Inferior parietal cortex (tissue), 1 donor: ENCODE measurements around the gene DNM2.
"Not testable (repeated sequence)": the region's sequence is repeated elsewhere in the genome, so short reads cannot be mapped to it uniquely, and the experiment has no call there.

Experiments used
- DNase-seq: peaks from one replicate; pipeline ENCODE4 v3.0.0-alpha.2; 2016; ENCODE audit errors: extremely low spot score

DNM2 gene

GRCh38 chr19:10836479-10837330 lies 118.8 kb downstream of the DNM2 start:
- no peak for DNase-seq

GRCh38 chr19:10837649-10838048 lies 119.8 kb downstream of the DNM2 start:
- not testable (repeated sequence) for DNase-seq

- DNase-seq = no peak
Measured at GRCh38 chr19:10838377-10838776, 120.5 kb downstream of the DNM2 start.

GRCh38 chr19:10839114-10840050 lies 121.5 kb downstream of the DNM2 start:
- DNase-seq = no peak

- DNase-seq = no peak
Measured at GRCh38 chr19:10842788-10843187, 124.9 kb downstream of the DNM2 start.

GRCh38 chr19:10846500-10847202 lies 128.8 kb downstream of the DNM2 start:
- no peak for DNase-seq

GRCh38 chr19:10848230-10848856 lies 130.5 kb downstream of the DNM2 start, which contains the start of gene C19orf38:
Gene C19orf38, plus strand, starts transcription at chr19:10848415. Its CDS starts 94 bp downstream, at chr19:10848509.
- DNase-seq = no peak

- no peak for DNase-seq
Measured at GRCh38 chr19:10850631-10851030, 132.8 kb downstream of the DNM2 start.

GRCh38 chr19:10852098-10852800 lies 134.4 kb downstream of the DNM2 start:
- DNase-seq = no peak

- no peak for DNase-seq
Measured at GRCh38 chr19:10852941-10853340, 135.1 kb downstream of the DNM2 start.

GRCh38 chr19:10854350-10855089 lies 136.6 kb downstream of the DNM2 start:
- no peak for DNase-seq

- DNase-seq = no peak
Measured at GRCh38 chr19:10855879-10856522, 138.1 kb downstream of the DNM2 start.

- not testable (repeated sequence) for DNase-seq
Measured at GRCh38 chr19:10856899-10857298, 139.0 kb downstream of the DNM2 start.

- no peak for DNase-seq
Measured at GRCh38 chr19:10858204-10858828, 140.4 kb downstream of the DNM2 start.

- DNase-seq = no peak
Measured at GRCh38 chr19:10861103-10861651, 143.3 kb downstream of the DNM2 start.

- no peak for DNase-seq
Measured at GRCh38 chr19:10862561-10863106, 144.8 kb downstream of the DNM2 start.

- no peak for DNase-seq
Measured at GRCh38 chr19:10863107-10863717, 145.3 kb downstream of the DNM2 start.

GRCh38 chr19:10864538-10864899 lies 146.6 kb downstream of the DNM2 start:
- peak; percentile 85 for DNase-seq
